ENCODE data around the gene LIMS1.

The LIMS1 gene

DNA sequence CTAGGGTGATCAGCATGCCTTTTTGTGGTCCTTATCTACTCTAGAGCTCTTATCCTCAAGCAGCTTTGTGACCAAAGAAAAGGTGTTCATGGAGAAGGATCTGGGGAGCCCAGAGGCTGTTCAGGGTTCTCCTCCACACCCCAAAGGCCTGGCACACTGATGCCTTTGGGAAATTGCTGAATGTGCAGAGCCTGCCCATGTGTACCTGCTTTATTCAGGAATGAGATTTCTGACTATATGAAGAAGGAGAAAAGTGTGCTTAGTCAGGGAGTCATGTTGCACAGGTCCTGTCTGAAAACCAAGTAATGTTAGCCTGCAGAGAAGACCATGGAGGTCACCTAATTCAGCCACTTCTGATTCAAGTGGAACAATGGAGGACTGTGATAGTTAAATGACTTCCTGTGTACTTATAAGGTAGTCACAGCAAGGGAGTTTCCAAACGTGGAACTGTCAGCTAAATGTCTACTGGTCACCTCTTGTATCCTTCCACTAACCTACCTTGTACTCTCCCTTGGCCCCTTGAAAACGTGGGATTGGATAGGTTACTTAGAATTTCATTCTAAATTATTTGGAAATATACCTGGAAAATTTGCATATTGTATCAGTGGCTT lies 81.3 kb downstream of the LIMS1 start:
- no peak for DNase-seq (ENCODE audit: low read depth in 2 of 2)

DNA sequence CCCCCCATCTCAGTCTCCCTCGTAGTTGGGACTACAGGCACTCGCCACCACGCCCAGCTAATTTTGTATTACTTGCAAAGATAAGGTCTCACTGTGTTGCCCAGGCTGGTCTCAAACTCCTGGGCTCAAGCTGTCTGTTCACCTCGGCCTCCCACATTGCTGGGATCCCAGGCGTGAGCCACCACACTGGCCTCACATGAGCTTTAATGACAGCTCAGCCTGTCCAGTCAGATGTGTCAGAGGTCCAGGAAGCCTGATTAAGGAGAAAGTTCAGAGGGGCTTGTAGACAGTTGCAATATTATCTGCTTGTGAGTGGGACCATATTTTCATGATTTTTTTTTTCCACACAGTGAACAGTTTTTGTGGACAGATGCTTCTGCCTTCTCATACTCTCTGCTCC lies 82.0 kb downstream of the LIMS1 start:
- DNase-seq (ENCODE audit: low read depth in 2 of 2) = no peak

DNA sequence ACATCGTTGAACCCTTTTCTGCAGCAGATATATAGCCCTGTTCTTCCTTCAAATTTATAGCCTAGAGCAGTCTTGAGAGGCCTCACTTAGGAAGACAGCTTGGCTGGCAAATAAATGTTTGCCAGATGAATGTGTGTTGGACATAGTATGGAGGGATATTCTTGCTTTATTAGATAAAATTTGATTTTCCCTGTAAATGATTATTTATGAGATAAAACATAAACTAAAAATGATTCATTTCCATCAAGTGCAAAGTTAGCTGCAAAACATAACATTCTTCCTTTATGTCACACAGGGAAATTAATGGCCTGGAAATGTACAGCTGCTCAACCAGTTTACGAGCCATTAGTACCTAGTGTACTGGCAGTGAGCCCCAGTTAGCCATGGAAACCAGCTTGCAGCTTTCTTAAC lies 82.5 kb downstream of the LIMS1 start:
- no peak for DNase-seq (ENCODE audit: low read depth in 2 of 2)

DNA sequence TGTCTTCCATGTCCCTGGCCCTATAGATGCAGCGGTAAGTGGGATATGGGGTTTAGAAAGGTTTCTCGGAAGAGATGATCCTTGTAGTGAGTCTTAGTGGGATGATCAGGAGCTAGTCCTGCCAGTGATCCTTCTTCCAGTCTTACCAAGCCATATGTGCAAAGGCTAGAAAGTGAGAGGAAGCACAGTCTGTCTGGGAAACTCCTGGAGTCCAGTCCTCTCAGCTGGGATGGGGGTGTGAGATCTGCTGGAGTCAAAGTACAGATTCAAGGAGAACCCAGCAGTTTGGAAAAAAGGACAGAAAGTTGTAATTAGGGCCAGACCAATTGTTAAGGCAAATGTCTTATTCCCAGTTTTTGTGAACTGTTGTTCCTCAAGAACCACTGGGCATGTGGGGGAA lies 83.3 kb downstream of the LIMS1 start:
- no peak for DNase-seq (ENCODE audit: low read depth in 2 of 2)

DNA sequence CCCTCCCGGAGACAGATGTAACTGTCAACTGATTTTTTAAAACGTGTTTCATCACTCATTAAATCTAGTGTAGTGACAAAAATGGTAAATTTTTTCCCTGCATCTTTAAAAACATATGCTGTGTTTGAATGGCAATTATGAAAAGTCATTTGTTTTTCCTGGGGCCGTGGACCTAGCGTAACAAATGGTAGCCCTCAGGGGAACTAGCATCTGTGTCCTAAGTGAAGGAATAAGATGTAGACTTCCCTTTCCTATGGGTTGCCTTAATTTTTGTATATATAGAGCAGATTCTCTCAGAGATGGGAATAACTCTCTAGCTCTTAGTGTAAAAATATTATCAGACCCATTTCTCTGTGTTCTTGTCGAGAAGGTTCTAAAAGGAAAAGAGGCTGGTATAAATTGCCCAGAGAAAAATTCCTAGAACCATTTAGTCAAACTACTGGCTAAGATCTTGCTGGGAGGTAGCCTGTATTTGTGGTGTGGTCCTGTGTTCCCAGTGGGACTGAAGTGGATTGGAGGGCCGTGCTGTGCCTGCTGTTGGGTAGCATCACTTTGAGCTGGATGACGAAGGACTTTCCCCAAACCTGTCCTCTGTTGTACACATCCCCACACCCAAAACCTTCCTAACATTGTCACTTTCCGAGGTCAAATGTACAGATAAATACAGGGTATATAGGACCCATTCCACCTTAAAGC lies 85.8 kb downstream of the LIMS1 start:
- no peak for DNase-seq (ENCODE audit: low read depth in 2 of 2)

DNA sequence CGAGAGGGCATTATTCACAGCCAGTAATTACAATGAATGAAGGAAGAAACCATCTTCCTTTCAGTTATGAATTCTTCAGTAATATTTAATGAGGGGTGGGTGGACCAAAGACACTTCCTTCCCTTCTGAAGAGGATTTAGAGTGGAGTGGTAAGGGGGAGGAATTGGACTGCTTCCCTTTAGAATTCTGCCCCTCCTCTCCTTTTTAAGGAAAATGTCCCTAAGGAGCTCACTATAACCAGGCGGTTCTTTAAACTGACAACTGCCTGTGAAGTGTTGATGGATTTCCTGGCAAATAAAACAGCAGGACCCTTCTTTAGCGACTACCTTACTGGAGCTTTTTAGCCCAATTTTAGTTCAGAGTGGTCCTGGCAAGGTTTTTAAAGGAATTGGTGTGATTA lies 86.4 kb downstream of the LIMS1 start:
- no peak for DNase-seq (ENCODE audit: low read depth in 2 of 2)

DNA sequence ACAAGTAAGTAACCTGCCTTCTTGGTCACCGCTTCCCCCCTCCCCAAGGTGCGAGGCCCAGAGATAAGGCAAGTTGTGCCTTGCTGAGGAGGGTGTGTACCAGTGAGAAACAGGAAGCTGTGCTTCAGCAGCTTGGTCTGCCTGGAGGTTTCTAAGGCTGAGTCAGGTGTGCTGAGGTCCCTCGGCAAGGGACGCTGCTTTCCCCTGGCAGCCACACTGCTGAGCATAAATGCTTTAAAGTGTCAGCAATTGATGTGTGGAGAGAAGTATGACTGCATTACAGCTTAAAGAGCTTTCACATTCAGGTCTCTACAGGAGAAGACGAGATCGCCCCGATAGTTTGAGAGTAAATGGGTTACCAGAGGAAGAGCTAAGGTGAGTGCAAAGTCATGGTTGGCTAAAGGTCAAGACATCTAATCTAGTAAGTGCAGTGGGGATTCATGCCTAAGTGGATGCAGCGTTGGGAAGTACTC lies 86.9 kb downstream of the LIMS1 start:
- peak; percentile 36 to 44 for DNase-seq (ENCODE audit: low read depth in 2 of 2)

DNA sequence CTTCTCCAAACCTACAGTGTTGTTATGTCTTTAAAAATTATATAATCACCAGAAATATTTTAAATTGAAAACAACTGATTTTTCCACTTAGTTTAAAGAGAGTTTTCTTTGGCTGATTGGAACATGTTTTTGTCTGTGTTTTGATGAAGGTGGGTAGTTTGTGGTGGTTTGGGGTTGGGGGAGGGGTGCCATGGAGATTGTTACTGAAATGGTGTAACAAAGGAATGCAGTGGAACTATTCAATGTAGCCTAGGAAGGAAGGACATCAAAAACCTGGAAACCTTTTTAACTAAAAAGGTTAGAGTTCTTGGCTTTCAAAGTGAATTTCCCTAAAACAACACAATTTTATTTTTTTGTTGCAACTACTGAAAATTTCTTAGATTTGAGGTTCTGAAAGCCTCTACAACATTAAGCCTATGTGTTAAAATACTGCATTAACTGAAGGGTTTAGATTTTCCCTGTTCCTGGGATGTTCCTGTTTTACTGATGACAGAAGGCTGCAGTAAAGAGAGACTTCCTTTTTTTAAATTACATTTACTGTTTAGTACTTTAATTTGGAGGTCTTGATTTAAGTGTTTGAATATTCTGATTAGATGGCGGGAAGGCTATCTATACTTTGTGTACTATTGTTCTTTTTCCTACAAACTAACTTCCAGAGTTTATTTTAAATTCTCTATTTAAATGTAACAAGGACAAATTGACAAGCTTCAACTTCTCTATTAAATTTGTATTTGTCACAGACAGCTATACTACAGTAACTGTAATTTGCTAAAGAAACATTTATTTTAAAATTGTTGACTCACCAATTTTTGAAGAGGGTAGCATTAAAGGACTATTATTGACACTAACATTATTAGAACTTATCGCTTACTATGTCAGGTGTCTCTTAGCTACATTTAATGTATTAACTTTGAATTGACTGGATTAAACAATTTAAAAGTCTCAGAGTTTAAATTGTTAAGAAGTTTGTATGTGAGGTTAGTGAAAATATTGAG lies 87.7 kb downstream of the LIMS1 start:
- DNase-seq (ENCODE audit: low read depth in 2 of 2) = no peak

DNA sequence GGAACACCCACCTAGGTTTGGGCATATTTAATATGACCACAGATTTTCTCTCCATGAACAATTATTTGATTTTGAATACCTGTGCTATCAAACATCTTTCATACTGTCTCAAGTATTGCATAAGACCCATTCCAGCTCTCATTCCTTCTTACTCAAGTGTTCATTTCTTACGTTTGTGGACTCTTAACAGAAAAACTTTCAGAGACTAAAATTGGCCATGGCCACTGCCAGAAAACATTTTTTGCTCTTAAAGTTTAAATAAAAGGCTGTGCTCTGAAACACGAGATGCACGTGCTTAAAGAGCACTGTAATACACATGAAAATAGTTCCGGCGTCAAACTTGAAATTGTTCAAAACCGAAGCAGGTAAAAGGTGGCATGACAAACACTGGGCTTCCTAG lies 89.3 kb downstream of the LIMS1 start:
- no peak for DNase-seq (ENCODE audit: low read depth in 2 of 2)

DNA sequence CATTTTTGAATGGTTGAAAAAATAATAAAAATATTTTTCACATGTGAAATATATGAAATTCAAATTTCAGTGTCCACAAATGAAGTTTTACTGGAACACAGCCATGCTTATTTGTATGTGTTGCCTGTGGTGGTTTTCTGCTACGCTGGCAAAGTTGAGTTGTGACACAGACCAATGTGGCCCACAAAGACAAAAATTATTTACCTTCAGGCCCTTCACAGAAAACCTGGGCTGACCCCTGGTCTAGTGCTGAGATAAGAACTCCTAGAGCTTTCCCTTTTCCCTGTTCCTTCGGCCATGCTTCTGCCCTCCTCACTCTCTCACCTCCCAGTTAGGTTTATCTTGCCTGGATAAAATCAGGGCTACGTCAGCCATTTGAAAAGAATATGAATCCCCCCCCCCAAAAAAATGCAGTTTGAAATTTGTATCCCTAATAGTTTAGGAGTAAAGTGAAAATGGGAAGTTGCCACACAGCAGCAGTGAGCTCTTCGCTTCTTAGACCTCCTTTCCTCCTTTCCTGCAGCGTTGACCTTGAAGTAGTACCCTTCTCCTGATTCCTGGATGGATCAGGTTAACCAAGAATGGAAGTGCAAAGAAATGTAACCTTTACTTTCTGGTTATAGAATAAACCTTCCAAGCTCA lies 91.0 kb downstream of the LIMS1 start:
- no peak for DNase-seq (ENCODE audit: low read depth in 2 of 2)

DNA sequence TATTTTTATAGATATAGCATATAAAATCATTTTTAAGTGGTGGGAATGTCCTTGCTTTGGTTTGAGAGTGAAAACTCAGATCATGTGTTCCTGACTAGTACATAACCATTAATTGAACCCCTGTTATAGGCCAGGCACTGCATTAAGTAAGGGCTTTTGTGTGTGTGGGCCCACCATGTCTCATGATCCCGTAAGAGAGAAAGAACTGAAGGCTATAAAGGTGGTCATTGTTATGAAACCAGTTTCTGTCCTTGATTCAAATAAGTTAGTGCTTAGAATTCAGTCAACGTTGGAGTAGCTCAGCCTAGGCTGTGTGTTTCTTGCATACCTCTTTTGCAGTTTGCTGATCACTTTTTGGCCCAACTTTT lies 91.5 kb downstream of the LIMS1 start:
- no peak for DNase-seq (ENCODE audit: low read depth in 2 of 2)

DNA sequence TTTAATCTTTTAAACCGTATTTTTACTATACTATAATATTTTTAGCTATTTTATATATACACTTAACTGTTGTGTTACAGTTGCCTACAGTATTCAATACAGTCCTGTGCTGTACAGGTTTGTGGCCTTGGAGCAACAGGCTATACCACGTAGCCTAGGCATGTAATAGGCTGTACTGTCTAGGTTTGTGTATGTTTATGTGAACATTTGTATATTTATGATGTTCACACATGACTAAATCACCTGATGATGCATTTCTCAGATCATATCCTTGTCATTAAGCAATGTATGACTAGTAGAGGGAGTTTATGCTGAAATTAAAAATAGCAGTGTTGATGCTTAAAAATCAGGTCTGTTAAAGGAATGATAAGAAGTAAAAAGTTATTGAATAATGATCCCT lies 92.7 kb downstream of the LIMS1 start:
- no peak for DNase-seq (ENCODE audit: low read depth in 2 of 2)

DNA sequence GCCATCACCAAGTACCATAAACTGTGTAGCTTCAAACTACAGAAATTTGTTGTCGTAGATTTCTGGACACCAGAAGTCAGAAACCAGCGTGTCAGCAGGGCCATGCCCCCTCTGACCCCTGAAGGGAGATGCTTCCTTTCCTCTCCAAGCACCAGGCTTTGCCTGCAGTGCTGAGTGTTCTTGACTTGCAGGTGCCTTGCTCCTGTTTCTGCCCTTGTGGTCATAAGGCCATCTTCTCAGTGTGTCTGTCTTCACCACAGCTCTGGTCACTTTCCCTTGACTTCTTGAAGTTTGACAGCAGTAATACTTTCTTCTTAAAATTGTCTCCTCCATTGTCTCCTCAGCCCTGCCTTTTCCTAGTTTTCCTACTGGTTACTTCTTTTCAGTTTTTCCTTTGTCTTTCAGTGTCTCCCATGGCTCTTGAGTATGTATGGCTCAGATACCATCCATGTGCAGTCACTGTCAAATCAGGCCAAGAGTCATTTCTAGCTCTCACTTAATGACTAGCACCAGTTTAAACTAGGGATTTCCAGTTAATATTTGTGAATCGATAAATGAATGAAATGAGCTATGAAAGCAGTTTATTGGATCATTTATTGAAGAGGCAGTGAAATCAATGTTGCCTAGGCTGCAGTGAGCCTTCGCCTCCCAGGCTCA lies 93.8 kb downstream of the LIMS1 start:
- DNase-seq (ENCODE audit: low read depth in 2 of 2) = no peak

DNA sequence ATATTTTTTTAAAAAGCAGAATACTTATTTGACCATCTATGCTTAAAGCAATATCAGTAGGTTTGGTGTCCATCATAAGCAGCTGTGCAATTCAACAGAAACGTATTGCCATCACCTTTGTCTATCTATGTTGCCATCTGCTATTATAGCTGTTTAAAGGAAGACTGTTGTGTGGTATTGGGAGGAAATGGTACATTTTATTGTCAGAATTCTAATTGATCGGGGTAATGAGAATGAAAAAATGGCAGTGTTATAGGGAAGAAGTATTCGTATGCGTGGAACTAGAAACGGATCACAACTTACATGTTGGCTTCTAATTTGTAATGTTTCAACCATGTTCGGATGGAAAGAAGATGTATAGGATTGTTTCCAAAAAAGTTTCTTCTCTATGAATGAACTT lies 94.7 kb downstream of the LIMS1 start:
- DNase-seq (ENCODE audit: low read depth in 2 of 2) = no peak

DNA sequence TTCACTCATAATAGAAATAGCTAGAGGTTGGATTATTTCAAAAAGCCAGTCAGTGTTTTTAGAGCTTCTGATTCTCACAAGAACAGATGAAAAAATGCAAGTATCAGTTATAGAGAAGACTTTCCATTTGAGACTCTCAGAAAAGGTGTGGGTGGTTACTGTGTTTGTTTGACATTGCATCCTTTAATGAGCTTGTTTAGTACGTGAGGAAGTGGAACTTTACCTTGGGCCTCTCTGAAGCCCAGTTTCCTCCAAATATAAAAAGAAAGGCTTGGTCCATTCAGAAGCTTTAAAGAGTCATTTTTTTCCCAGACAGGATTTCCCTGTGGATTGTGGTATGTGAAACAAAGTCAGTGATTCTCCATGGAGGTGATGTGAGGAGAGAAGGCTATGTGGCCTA lies 95.1 kb downstream of the LIMS1 start:
- DNase-seq (ENCODE audit: low read depth in 2 of 2) = no peak

DNA sequence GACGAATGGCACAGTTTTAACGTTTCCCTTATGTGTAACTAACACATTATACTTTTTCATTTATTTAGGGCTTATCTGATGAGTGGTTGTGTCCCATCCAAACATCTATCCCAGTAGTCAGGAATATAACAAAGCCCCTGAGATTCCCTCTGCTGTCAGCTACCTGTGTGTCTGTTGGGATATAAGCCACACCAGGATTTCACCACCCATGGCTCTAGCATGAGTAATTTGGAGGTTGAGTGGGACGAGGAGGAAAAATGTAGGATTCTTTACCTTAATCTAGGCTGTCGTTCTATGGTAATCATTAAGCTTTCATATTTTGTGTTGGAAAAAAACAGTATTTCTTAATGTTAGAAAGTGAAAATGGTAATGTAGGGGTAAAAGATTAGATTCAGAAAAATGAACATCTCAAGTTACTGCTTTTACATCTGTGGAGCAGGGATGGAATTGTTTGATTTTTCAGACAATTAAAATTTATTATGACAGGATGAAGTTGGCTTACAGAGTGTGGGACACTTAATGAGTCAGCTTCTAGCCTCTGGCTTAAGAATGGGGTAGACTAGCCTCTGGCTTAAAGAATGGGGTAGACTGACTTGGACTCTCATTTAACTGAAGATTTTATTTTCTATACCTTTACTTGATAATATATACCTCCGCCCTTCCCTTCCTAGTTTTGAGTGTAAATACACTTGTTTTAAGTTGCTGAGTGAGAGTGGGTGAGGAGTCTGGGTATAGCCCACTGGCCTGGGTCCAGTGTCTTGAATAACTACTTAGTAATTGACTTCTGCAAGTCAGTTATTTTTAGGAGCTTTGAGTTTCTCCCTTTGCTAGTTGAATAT lies 96.5 kb downstream of the LIMS1 start:
- DNase-seq (ENCODE audit: low read depth in 2 of 2) = no peak

DNA sequence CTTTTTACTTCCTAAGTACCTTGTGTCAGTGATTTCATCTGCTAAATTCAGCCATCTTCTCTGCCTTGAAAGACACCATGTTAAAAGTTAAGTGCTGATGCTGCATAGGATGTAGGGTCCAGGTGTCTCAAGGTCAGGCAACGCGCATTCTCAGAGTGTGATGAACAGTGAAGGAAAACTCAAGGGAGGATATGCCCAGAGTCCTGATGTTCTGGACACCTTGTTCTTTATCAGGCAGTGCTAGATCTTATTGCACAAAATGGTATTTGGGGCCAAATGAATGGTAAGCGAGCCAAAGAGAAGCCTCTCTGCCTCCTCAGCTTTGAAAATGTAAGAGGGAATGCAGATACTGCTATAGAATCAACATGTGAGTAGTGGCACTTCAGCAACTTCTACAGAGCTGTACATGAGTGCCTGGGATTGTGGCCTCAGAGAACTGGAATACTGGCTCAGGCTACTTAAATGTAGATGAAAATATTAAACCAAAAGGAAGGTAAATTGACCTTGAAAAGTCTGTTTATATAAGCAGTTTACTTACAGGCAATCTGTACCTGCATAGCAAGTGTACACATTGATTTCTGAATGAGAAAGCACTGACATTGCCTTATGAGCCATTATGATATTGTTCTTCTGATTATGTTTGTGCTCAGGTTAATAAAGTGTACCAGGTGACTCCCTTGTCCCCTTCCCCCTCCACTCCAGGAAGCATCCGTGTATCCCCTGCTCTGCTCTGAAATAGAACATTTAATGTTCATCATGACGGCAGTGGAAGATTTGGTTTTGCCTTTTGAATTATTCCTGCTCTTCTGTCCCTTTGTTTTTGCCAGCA lies 98.3 kb downstream of the LIMS1 start:
- DNase-seq (ENCODE audit: low read depth in 2 of 2) = no peak

DNA sequence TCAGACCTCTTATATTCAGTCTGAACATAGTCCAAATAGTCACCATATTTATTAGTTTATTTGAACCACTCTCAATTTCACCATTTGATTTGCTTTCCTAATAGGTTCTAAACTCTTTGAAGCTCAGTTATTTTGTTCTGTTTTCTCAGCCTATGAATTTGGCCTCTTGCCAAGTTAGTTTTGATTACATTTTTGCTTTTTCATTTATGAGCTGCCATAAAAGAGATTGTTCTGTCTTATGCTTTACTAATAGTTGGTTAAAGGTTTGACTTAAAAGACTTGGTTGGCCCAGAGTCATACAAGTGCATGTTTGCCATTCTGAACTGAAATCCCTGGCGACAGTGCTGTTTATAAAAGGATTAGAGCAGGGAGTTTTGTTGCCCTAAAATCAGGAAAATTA lies 99.1 kb downstream of the LIMS1 start:
- DNase-seq (ENCODE audit: low read depth in 2 of 2) = no peak

DNA sequence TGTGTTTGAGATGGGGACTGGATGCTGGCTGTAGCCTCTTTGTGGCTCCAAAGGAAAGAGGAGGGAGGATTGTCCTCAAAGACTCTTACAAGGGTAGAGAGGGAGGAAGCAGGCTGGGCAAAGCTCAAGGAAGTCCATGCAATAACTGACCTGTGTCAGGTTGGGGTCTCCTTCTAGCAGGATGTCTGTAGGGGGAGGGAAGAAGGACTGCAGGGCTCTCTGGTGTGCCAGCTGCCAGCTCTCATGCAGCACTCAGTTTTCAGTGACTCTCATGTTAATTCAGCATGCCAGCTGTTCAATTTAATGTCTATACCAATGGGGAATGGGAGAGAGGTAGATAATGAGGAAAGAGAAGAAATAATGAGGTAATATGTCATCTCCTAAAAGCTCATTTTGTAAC lies 99.7 kb downstream of the LIMS1 start:
- no peak for DNase-seq (ENCODE audit: low read depth in 2 of 2)

All from stimulated activated CD4-positive, alpha-beta T cell treated with anti-CD3 and anti-CD28 coated beads, Interleukin-1b, Interleukin-23, amount 100 ng/mL, for 1 hour (primary cell).